C4-2B (cell line): ENCODE data around the gene NDST4.
A peak's percentile ranks its signal among the peaks of the same experiment; 100 is the strongest.

Source experiments
- H3K27ac ChIP-seq: fragments of 450-650 bp; 2 replicates; pipeline ENCODE4 v1.5.1; 2017
- ZFX ChIP-seq: fragments of 450-650 bp; IDR thresholded peaks from 2 replicates; pipeline ENCODE4 v1.6.1; 2017
- TF ChIP-seq, protein P1 (sequence below): fragments of 450-650 bp; conservative IDR thresholded peaks from 2 replicates; pipeline ENCODE4 v1.5.1; 2017; ENCODE audit warnings: mild to moderate bottlenecking

The NDST4 gene

DNA sequence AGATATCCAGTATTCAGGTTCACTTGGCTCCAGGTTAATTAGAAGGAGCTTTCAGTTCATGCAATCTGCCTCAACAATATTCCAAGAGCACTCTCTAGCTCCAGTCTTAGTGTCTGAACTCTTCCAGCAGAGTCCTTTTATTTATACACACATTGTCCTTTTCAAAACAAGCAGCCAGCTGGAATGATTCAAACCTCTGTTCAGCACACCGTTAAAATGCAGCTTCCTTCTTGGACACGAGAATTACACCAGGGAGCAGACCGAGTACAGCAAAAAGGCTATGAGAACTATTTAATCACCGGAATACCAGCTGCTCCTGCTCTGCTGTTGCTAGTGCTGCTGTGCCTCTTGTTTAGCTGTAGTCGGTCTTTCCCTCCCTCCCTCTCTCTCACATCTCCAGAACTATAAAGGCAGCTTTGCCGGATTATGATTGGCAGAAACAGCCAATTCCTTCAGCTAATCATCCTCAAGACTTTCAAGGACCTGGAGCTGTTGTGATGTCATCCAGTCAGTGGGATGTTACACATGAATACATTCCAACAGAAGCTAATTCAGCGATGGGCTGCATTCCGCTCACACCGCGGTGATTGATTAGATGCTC, at the start of gene NDST4:
NDST4 (minus strand) TSS at position 115 of the 601 bp plus-strand sequence. CDS start 36,584 bp downstream, outside the sequence.
- no peak for TF ChIP-seq ZFX
- TF ChIP-seq, protein P1, sequence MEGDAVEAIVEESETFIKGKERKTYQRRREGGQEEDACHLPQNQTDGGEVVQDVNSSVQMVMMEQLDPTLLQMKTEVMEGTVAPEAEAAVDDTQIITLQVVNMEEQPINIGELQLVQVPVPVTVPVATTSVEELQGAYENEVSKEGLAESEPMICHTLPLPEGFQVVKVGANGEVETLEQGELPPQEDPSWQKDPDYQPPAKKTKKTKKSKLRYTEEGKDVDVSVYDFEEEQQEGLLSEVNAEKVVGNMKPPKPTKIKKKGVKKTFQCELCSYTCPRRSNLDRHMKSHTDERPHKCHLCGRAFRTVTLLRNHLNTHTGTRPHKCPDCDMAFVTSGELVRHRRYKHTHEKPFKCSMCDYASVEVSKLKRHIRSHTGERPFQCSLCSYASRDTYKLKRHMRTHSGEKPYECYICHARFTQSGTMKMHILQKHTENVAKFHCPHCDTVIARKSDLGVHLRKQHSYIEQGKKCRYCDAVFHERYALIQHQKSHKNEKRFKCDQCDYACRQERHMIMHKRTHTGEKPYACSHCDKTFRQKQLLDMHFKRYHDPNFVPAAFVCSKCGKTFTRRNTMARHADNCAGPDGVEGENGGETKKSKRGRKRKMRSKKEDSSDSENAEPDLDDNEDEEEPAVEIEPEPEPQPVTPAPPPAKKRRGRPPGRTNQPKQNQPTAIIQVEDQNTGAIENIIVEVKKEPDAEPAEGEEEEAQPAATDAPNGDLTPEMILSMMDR = no peak
- no peak within 1 kb of the TSS for H3K27ac ChIP-seq

DNA sequence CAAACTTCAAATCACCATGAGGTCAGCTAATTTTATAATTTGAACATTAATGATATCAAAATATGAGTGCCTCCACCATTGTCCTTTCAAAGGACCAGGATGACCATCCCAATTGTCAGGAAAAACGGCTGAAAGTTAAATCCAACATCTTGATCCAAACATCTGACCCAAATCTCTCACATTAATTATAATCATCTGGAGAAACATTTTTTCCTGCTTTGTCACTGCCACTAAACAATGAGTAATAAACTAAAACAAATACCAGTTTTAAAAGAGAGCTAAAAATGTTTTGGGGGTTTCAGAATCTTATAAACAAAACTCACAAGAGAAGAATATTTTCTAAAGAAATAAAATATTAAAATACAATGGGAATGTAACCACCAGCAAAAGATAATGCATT, 45.7 kb upstream of the NDST4 start:
- H3K27ac ChIP-seq = no peak overlapping the region
- no peak for TF ChIP-seq ZFX
- TF ChIP-seq, protein P1 = no peak

GRCh38 chr4:115158296-115158695, 44.9 kb upstream of the NDST4 start:
- H3K27ac ChIP-seq = no peak overlapping the region
- TF ChIP-seq, protein P1 = no peak
- no peak for TF ChIP-seq ZFX

DNA sequence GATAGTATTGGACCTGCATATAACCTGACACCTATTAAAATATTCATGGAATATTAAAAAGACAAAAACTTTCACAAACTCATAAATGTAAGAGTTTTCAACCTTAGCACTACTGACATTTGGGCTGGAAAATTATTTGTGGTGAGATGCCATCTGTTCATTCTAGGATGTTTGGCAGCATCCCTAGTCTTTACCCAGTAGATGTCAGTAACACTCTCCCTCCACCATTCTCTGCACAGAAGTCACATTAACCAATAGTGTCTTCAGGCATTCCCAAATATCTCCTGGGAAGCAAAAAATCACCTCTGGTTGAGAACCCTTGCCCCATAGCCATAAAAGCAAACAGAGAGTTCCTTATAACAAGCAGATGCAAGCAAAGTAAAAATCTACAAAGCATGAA, 41.4 kb upstream of the NDST4 start:
- TF ChIP-seq ZFX = no peak
- TF ChIP-seq, protein P1 = peak; percentile 32

DNA sequence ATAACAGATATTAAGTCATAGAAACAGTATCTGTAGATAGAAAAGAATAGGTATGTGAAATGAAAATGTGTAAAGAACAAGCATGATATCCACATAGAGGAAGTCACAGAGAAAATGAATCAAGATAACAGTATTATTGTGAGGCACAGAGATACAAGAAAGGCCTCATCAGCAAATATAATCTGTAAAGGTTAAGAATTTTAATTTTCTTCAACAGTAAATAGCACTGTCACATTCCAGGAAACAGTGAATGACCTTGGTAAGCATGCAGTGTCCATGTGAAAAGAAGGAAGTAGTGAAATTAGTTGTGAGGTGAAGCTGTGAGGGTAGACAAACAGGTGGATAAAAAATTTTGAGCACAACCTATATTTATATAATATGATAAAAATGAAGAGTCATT, 39.5 kb upstream of the NDST4 start:
- no peak overlapping the region for H3K27ac ChIP-seq
- TF ChIP-seq ZFX = no peak
- TF ChIP-seq, protein P1 = no peak

More for the DNA sequence above, 41.4 kb upstream of the NDST4 start:
- no peak overlapping the region for H3K27ac ChIP-seq

DNA sequence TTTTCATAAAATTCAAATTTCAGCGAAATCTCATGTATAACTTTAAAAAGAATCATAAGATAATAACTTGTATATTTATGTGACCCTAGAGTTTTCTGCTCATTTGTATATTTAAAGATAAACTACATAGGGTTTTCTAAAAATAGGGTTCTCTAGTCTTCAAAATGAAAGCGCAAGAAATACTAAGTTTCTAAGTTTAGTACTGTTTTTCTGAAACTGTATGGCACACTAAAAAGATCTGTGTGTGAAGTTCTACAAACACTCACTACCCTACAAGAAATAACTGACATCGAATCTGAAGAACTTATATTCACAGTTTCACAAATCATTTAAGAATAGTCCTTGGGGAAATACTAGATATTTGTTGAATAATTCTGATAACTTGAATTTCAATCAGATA, 38.7 kb upstream of the NDST4 start:
- no peak overlapping the region for H3K27ac ChIP-seq
- TF ChIP-seq ZFX = no peak
- TF ChIP-seq, protein P1 = no peak

DNA sequence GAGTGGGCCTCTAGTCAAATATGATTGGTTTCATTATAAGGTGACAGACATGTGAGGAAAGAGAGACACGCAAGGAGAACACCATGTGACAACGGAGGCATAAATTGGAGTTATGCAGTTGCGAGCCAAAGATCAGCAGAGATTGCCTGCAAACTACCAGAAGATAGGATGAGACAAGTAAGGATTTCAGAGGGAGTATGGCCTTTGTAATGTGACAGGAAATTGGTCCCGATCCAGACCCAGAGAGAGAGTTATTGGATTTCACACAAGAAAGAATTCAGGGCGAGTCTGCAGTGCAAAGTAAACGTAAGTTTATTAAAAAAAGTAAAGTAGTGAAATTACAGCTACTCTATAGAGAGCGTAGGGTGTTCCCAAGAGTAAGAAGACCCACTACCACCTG, 35.7 kb upstream of the NDST4 start:
- no peak overlapping the region for H3K27ac ChIP-seq
- TF ChIP-seq ZFX = no peak
- TF ChIP-seq, protein P1 = no peak
